Hepatocyte (in vitro differentiated cells): ENCODE data around the gene TCOF1. TPM values are rescaled to one million over a fixed set of nuclear protein-coding genes. Genes with fewer than 3 reads are reported as not detected.

ENCODE experiments used
- DNase-seq: peaks from one replicate; pipeline ENCODE4 v3.0.0-alpha.2; 2016; ENCODE audit warnings: low spot score
- H2AFZ ChIP-seq: fragments of 200-600 bp; sonication (generic); 2 replicates; pipeline ENCODE4 v1.6.0; 2016; ENCODE audit warnings: antibody characterized with exemption, mild to moderate bottlenecking
- H3K27ac ChIP-seq: fragments of 200-600 bp; sonication (generic); 2 replicates; pipeline ENCODE4 v1.5.1; 2016; ENCODE audit warnings: mild to moderate bottlenecking
- H3K27me3 ChIP-seq: fragments of 200-600 bp; sonication (generic); 2 replicates; pipeline ENCODE4 v1.6.1; 2016
- H3K36me3 ChIP-seq: fragments of 200-600 bp; sonication (generic); replicated peaks from 2 replicates; pipeline ENCODE4 v1.5.1; 2016; ENCODE audit warnings: low read depth; ENCODE audit not compliant: insufficient read depth
- H3K4me1 ChIP-seq: fragments of 200-600 bp; sonication (generic); 2 replicates; pipeline ENCODE4 v1.5.1; 2016; ENCODE audit warnings: mild to moderate bottlenecking, moderate library complexity; ENCODE audit not compliant: insufficient read depth
- H3K4me2 ChIP-seq: fragments of 200-600 bp; sonication (generic); 2 replicates; pipeline ENCODE4 v1.6.0; 2016
- H3K4me3 ChIP-seq: fragments of 200-600 bp; sonication (generic); 2 replicates; pipeline ENCODE4 v1.5.1; 2016; ENCODE audit warnings: mild to moderate bottlenecking
- H3K79me2 ChIP-seq: fragments of 200-600 bp; sonication (generic); 2 replicates; pipeline ENCODE4 v1.6.0; 2017; ENCODE audit warnings: mild to moderate bottlenecking
- H3K9me2 ChIP-seq: fragments of 200-600 bp; sonication (generic); replicated peaks from 2 replicates; pipeline ENCODE4 v1.6.0; 2017; ENCODE audit warnings: mild to moderate bottlenecking; ENCODE audit not compliant: insufficient read depth
- H3K9me3 ChIP-seq: fragments of 200-600 bp; sonication (generic); 2 replicates; pipeline ENCODE4 v1.5.1; 2016; ENCODE audit warnings: low read depth, mild to moderate bottlenecking
- H4K20me1 ChIP-seq: fragments of 200-600 bp; sonication (generic); 2 replicates; pipeline ENCODE4 v1.6.0; 2016; ENCODE audit warnings: mild to moderate bottlenecking; ENCODE audit not compliant: insufficient read depth, poor library complexity, severe bottlenecking
- EZH2 ChIP-seq: fragments of 200-600 bp; sonication (generic); IDR thresholded peaks from 2 replicates; pipeline ENCODE4 v1.6.1; 2016; ENCODE audit warnings: antibody characterized with exemption, mild to moderate bottlenecking, borderline replicate concordance
- EZH2phosphoT487 ChIP-seq: fragments of 200-600 bp; sonication (generic); IDR thresholded peaks from one replicate; pipeline ENCODE4 v1.6.1; 2018; ENCODE audit warnings: antibody characterized with exemption, mild to moderate bottlenecking, low read depth, moderate library complexity; ENCODE audit not compliant: unreplicated experiment, severe bottlenecking
- WGBS: methylation state at CpG from one replicate; pipeline ENCODE4 v1.1.6; 2016; ENCODE audit warnings: low lambda C conversion rate; ENCODE audit errors: missing lambda C conversion rate; 5-methylcytosine and 5-hydroxymethylcytosine counted together
- polyA plus RNA-seq: library from polyadenylated mRNA; unstranded; fragments of >200 nt; fragmentation: Nextera tagmentation; extraction: Ambion mirVana; gene quantifications from 2 replicates; pipeline ENCODE4 v1.2.1, GENCODE V29; 2016
- total RNA-seq: library from RNA; depleted of rRNA; stranded (reverse); fragments of >200 nt; gene quantifications from 2 replicates; pipeline ENCODE4 v1.2.3, GENCODE V29; 2014
- TF ChIP-seq, protein P1 (sequence below): fragments of 200-600 bp; sonication (generic); IDR thresholded peaks from 2 replicates; pipeline ENCODE4 v1.5.1; 2016; ENCODE audit warnings: antibody characterized with exemption, mild to moderate bottlenecking; ENCODE audit not compliant: poor library complexity

TCOF1 gene
- total and polyA plus RNA-seq, 2 experiments from 2014 or later: 19.9 to 24.0 TPM

DNA sequence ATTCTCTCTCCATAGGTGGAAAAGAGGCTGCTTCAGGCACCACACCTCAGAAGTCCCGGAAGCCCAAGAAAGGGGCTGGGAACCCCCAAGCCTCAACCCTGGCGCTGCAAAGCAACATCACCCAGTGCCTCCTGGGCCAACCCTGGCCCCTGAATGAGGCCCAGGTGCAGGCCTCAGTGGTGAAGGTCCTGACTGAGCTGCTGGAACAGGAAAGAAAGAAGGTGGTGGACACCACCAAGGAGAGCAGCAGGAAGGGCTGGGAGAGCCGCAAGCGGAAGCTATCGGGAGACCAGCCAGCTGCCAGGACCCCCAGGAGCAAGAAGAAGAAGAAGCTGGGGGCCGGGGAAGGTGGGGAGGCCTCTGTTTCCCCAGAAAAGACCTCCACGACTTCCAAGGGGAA lies 38.8 kb downstream of the TCOF1 start:
- H3K27me3 ChIP-seq: no peaks in the 10 kb centered on the region
- no peaks in the 10 kb centered on the region for H3K9me3 ChIP-seq
- no peak overlapping the region for H3K4me3 ChIP-seq
- TF ChIP-seq EZH2: no peak
- no peak for TF ChIP-seq EZH2phosphoT487
- TF ChIP-seq, protein P1, sequence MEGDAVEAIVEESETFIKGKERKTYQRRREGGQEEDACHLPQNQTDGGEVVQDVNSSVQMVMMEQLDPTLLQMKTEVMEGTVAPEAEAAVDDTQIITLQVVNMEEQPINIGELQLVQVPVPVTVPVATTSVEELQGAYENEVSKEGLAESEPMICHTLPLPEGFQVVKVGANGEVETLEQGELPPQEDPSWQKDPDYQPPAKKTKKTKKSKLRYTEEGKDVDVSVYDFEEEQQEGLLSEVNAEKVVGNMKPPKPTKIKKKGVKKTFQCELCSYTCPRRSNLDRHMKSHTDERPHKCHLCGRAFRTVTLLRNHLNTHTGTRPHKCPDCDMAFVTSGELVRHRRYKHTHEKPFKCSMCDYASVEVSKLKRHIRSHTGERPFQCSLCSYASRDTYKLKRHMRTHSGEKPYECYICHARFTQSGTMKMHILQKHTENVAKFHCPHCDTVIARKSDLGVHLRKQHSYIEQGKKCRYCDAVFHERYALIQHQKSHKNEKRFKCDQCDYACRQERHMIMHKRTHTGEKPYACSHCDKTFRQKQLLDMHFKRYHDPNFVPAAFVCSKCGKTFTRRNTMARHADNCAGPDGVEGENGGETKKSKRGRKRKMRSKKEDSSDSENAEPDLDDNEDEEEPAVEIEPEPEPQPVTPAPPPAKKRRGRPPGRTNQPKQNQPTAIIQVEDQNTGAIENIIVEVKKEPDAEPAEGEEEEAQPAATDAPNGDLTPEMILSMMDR: no peak
- H3K27ac ChIP-seq: no peak overlapping the region
- no peaks in the 10 kb centered on the region for H3K79me2 ChIP-seq
- no peaks in the 10 kb centered on the region for H3K9me2 ChIP-seq
- no peaks in the 10 kb centered on the region for H3K4me1 ChIP-seq
- H4K20me1 ChIP-seq: no peaks in the 10 kb centered on the region
- no peak overlapping the region for H2AFZ ChIP-seq
- H3K36me3 ChIP-seq: no peaks in the 10 kb centered on the region
- 97% methylated on average over 7 of the region's 7 CpGs for WGBS
- no peak overlapping the region for H3K4me2 ChIP-seq
- no peak for DNase-seq

DNA sequence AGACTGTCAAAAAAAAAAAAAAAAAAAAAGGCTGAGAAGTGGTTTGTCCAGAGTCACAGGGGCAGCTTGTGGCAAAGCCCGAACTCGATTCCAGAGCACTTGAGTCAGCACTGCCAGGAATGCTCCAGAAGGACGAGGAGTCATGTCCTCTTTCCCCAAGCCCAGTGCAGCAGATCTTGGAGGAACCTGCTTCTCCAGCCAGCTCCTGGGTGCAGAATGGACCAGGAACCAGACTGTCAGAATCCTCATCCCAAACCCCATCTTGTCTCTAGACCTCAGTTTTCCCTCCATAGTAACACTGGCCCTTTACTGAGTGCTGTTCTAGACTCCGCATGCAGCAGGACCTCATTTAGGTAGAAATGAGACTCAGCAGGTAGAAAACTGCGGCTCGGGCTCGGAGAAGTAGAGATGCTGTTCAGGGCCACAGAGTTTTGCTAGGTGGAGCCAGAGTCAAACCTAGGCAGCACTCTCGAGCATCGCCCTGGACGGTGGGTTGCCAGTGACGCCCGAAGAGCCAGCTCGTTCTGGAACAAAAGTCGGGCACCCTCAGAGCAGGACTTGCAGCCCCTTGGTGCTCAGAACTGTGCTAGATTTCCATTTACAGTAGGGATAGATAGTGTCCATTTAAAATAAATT lies 39.8 kb downstream of the TCOF1 start:
- 94% methylated on average over 14 of the region's 14 CpGs for WGBS
- no peak for DNase-seq
- no peaks in the 10 kb centered on the region for H3K36me3 ChIP-seq
- no peaks in the 10 kb centered on the region for H3K27me3 ChIP-seq
- no peaks in the 10 kb centered on the region for H4K20me1 ChIP-seq
- H3K4me2 ChIP-seq: no peak overlapping the region
- no peaks in the 10 kb centered on the region for H3K9me2 ChIP-seq
- no peaks in the 10 kb centered on the region for H3K79me2 ChIP-seq
- H2AFZ ChIP-seq: no peak overlapping the region
- H3K4me3 ChIP-seq: no peak overlapping the region
- no peaks in the 10 kb centered on the region for H3K4me1 ChIP-seq
- H3K9me3 ChIP-seq: no peaks in the 10 kb centered on the region
- no peak overlapping the region for H3K27ac ChIP-seq
- TF ChIP-seq EZH2 (no peak), EZH2phosphoT487 (no peak)
- TF ChIP-seq, protein P1: no peak

DNA sequence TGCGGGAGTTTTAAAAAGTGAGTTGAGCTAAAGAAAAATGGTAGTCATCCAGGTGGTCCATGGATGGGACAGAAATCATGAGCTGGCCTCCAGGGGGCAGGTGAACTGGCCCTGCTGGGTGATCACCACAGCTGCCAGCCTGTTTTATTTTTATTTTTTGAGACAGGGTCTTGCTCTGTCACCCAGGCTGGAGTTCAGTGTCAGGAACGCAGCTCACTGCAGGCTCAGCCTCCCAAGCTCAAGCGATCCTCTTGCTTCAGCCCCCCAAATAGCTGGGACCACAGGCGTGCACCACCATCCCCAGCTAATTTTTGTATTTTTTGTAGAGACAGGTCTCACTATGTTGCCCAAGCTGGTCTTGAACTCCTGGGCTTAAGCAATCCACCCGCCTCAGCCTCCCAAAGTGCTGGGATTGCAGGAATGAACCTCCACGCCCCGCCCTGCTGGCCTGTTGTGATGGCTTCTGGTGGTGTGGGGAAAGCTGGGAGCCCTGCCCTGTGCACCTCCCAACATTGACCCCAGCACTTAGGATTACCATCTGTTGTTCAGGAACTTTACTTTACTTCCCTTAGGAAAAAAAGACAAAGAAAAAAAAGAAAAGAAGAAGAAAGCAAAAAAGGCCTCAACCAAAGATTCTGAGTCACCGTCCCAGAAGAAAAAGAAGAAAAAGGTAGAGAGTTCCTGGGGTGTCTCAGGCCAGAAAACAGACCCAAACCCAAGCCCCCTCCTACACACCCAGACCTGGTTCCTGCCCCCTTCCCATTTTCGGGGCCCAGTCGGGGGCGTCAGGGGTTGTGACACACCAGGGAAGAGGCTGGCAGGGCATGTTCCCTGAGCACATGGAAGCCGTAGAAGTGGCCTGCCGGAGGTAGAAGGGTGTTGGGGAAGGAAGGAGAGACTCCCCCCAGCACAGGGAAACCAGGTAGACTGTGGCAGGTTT lies 40.6 kb downstream of the TCOF1 start:
- Histone ChIP-seq H3K27ac (no peak overlapping the region), H3K27me3 (no peaks in the 10 kb centered on the region), H3K9me3 (no peaks in the 10 kb centered on the region), H3K4me2 (no peak overlapping the region), H3K4me1 (no peaks in the 10 kb centered on the region), H3K79me2 (no peaks in the 10 kb centered on the region), H3K9me2 (no peaks in the 10 kb centered on the region), H2AFZ (no peak overlapping the region), H4K20me1 (no peaks in the 10 kb centered on the region), H3K4me3 (no peak overlapping the region), H3K36me3 (no peaks in the 10 kb centered on the region)
- TF ChIP-seq, protein P1: no peak
- TF ChIP-seq EZH2phosphoT487: no peak
- TF ChIP-seq EZH2: no peak
- WGBS: 98% methylated on average over 13 of the region's 13 CpGs
- DNase-seq: no peak
